ENCODE data around the gene GADD45B.

GADD45B gene

DNA sequence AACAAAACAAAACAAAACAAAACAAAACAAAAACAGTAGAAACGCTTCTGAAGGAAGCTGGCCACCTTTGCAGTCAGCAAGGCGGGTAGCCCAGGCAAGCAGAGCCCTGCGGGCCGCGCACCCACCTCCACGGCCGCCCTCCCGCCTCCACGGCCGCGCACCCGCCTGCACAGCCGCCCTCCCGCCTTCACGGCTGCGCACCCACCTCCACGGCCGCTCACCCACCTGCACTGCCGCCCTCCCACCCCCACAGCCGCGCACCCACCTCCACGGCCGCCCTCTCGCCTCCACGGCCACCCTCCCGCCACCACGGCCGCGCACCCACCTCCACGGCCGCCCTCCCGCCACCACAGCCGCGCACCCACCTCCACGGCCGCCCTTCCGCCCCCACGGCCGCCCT lies 39.5 kb upstream of the GADD45B start:
- TF ChIP-seq, protein P1, sequence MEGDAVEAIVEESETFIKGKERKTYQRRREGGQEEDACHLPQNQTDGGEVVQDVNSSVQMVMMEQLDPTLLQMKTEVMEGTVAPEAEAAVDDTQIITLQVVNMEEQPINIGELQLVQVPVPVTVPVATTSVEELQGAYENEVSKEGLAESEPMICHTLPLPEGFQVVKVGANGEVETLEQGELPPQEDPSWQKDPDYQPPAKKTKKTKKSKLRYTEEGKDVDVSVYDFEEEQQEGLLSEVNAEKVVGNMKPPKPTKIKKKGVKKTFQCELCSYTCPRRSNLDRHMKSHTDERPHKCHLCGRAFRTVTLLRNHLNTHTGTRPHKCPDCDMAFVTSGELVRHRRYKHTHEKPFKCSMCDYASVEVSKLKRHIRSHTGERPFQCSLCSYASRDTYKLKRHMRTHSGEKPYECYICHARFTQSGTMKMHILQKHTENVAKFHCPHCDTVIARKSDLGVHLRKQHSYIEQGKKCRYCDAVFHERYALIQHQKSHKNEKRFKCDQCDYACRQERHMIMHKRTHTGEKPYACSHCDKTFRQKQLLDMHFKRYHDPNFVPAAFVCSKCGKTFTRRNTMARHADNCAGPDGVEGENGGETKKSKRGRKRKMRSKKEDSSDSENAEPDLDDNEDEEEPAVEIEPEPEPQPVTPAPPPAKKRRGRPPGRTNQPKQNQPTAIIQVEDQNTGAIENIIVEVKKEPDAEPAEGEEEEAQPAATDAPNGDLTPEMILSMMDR (IDR thresholded peaks at IDR 0.05; ENCODE audit: low read depth, low read length), result no peak

DNA sequence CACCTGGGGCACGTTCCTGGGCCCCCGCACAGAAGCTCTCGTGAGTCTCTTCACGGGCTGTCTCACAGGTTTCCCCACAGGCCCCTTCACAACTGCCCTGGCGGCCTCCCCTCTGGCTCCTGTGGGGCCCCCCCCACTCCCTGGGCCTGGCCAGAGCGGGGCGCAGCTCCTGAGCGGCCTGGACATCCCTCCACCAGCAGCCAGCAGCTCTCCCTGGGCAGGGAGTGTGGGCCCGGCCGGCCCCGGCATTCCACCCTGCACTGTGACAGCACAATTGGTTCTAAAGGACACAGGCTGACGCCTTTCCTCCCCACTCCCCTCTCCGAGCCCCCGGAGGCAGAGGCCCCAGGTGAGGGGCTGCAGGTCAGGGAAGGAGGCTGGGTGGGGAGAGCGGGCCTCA lies 39.0 kb upstream of the GADD45B start:
- no peak for DNase-seq (ENCODE audit: low read depth in 2 of 2)
- TF ChIP-seq, protein P1 (IDR thresholded peaks at IDR 0.05; ENCODE audit: low read depth, low read length), result no peak

More for the DNA sequence above, 39.5 kb upstream of the GADD45B start:
- DNase-seq (ENCODE audit: low read depth in 2 of 2), result no peak
- H3K4me3 ChIP-seq (replicated peaks in 1 of 2; ENCODE audit: low read depth in 2 of 2, low read length in 2 of 2), result no peak overlapping the region

DNA sequence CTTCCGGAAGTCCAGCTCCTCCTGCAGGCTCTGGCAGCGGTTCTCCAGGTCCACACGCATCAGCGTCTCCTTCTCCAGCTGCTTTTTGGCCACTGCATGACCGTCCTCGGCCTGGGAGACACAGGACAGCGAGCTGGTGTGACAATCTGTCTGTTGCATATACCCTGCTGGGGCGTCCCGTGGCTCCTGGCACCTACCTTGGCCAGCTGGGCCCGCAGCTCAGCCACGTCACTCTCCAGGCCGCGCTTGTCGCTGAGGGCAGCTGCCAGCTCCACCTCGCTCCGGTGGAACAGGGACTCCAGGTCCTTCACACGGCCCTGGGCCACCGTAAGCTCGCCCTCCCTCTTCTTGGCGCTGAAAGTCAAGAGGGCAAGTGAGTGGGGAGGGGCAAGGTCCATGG lies 37.7 kb upstream of the GADD45B start:
- no peak for DNase-seq (ENCODE audit: low read depth in 2 of 2)
- H3K4me3 ChIP-seq (replicated peaks in 1 of 2; ENCODE audit: low read depth in 2 of 2, low read length in 2 of 2), result no peak overlapping the region
- TF ChIP-seq, protein P1 (IDR thresholded peaks at IDR 0.05; ENCODE audit: low read depth, low read length), result no peak

More for the DNA sequence above, 39.0 kb upstream of the GADD45B start:
- no peak overlapping the region for H3K4me3 ChIP-seq (replicated peaks in 1 of 2; ENCODE audit: low read depth in 2 of 2, low read length in 2 of 2)

DNA sequence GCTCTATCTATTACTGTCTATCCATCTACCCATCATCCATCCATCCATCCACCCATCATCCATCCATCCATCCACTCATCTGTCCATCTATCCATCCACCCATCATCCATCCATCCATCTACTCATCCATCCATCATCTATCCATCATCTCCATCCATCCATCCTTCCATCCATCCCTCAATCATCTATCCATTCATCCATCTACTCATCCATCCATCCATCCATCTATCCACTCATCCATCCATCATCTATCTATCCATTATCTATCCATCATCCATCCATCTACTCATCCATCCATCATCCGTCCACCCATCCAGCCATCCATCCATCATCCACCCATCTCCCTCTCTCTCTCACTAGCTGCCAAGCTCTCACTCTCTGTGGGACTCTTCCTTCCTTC lies 35.4 kb upstream of the GADD45B start:
- TF ChIP-seq, protein P1 (IDR thresholded peaks at IDR 0.05; ENCODE audit: low read depth, low read length), result no peak
- no peak for DNase-seq (ENCODE audit: low read depth in 2 of 2)
- H3K4me3 ChIP-seq (replicated peaks in 1 of 2; ENCODE audit: low read depth in 2 of 2, low read length in 2 of 2), result no peak overlapping the region

DNA sequence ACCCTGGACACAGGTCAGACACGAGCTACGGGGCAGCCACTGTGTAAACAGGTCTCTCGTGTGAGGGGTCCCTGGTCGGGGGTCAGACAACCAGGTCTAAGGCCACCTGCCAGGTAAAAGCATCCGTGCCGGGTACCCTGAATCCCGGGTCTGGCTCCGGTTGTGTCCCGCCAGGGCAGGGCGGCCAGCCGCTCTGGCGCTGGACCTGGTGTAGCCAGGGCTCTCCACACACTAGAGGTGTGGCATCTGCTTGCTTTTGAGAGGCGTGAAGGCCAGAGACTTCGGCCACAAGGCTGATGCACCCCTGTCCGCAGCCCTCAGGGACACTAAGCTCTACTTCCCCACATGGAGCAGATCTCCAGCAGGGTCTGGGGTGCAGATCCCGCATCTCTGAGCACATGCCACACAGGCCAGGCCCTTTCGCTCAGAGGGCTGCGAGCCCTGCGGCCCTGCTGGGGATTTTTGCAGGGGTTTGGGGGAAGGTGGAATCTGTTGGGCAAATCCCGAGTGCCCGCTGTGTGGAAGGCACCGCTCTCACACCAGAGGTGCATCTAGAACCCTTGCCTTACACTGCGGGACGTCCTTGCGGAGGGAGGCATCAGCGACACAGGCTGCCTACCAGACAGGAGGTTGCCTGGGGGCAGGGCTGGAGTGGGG lies 34.7 kb upstream of the GADD45B start:
- no peak for DNase-seq (ENCODE audit: low read depth in 2 of 2)
- H3K4me3 ChIP-seq (replicated peaks in 1 of 2; ENCODE audit: low read depth in 2 of 2, low read length in 2 of 2), result no peak overlapping the region
- TF ChIP-seq, protein P1 (IDR thresholded peaks at IDR 0.05; ENCODE audit: low read depth, low read length), result no peak

DNA sequence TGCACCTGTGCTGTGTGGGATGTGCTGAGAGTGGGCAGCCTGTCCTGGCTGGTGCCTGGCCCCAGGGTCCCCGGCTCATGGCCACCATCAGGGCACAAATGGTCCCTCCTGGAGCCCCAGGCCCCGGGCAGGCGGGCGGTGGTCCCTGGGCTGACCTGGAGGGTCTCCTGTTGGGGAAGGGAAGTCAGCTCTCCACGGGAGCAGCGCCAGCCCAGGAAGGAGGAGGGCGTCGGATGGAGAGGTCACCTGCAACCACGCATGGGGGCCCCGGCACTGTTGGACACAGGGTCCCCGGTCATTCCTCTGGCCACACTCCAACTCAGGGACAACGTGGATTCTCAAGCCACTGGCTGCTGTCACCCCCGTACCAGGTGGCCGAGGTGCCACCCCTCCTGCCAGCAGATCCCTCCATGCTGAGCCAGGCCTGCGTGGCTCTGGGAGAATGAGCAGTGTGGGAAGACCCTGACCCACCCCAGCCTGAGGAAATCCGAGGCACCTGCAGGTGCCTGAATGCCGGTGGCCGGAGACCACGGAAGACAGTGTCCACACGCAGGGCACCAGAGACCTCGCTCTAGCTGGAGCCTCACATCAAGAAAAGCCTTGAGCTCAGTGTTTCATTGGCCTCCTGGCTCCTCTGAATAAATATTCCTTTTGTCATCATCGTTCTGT lies 32.7 kb upstream of the GADD45B start:
- TF ChIP-seq, protein P1 (IDR thresholded peaks at IDR 0.05; ENCODE audit: low read depth, low read length), result no peak
- no peak for DNase-seq (ENCODE audit: low read depth in 2 of 2)
- no peak overlapping the region for H3K4me3 ChIP-seq (replicated peaks in 1 of 2; ENCODE audit: low read depth in 2 of 2, low read length in 2 of 2)

Data from cardiac fibroblast (primary cell).